Neural cell (in vitro differentiated cells): ENCODE measurements around the gene EMILIN1. TPM values are rescaled to one million over a fixed set of nuclear protein-coding genes. Genes with fewer than 3 reads are reported as not detected.

Experiments
- H2AFZ ChIP-seq: fragments of 200-600, 300-800 bp; sonication (generic), shearing (Covaris generic); 2 replicates; pipeline ENCODE4 v1.6.0; 2014; ENCODE audit warnings: low read depth, mild to moderate bottlenecking, antibody characterized with exemption, low read length, moderate library complexity
- H3F3A ChIP-seq: fragments of 200-600 bp; shearing (Covaris generic); 2 replicates; pipeline ENCODE4 v1.6.1; 2016; ENCODE audit warnings: mild to moderate bottlenecking, moderate library complexity, mixed read lengths, antibody characterized with exemption, low read length; ENCODE audit not compliant: insufficient read depth, poor library complexity, severe bottlenecking
- H3K27ac ChIP-seq: fragments of 200-600, 300-800 bp; sonication (generic), shearing (Covaris generic); 2 replicates; pipeline ENCODE4 v1.5.1; 2014; ENCODE audit warnings: mild to moderate bottlenecking, low read length, moderate library complexity
- H3K27me3 ChIP-seq: fragments of 300-800, 200-600 bp; sonication (generic), shearing (Covaris generic); 2 replicates; pipeline ENCODE4 v1.6.0; 2014; ENCODE audit warnings: mild to moderate bottlenecking, low read depth, low read length, moderate library complexity; ENCODE audit not compliant: insufficient read depth
- H3K36me3 ChIP-seq: fragments of 300-800, 200-600 bp; sonication (generic), shearing (Covaris generic); 2 replicates; pipeline ENCODE4 v1.5.1; 2014; ENCODE audit warnings: mild to moderate bottlenecking, antibody characterized with exemption, low read length, moderate library complexity; ENCODE audit not compliant: insufficient read depth
- H3K4me2 ChIP-seq: fragments of 300-800, 200-600 bp; sonication (generic), shearing (Covaris generic); 2 replicates; pipeline ENCODE4 v1.6.0; 2014; ENCODE audit warnings: mild to moderate bottlenecking, low read length
- H3K4me3 ChIP-seq: fragments of 300-800, 200-600 bp; sonication (generic), shearing (Covaris generic); 2 replicates; pipeline ENCODE4 v1.5.1; 2014; ENCODE audit warnings: mild to moderate bottlenecking, low read length, moderate library complexity
- H3K79me2 ChIP-seq: fragments of 200-600 bp; shearing (Covaris generic); replicated peaks from 2 replicates; pipeline ENCODE4 v1.6.0; 2014; ENCODE audit warnings: mild to moderate bottlenecking, low read length, moderate library complexity; ENCODE audit not compliant: insufficient read depth
- H3K9ac ChIP-seq: fragments of 300-800, 200-600 bp; sonication (generic), shearing (Covaris generic); 2 replicates; pipeline ENCODE4 v1.6.1; 2016; ENCODE audit warnings: mild to moderate bottlenecking, low read length, mixed read lengths
- H3K9me2 ChIP-seq: fragments of 200-600 bp; shearing (Covaris generic); 2 replicates; pipeline ENCODE4 v1.6.1; 2016; ENCODE audit warnings: mild to moderate bottlenecking, low read length, mixed read lengths; ENCODE audit not compliant: insufficient read depth
- H3K9me3 ChIP-seq: fragments of 200-600, 300-800 bp; sonication (generic), shearing (Covaris generic); 2 replicates; pipeline ENCODE4 v1.6.1; 2016; ENCODE audit warnings: mild to moderate bottlenecking, mixed run types, low read length, moderate library complexity, mixed read lengths
- H4K20me1 ChIP-seq: fragments of 200-600 bp; shearing (Covaris generic); 2 replicates; pipeline ENCODE4 v1.6.1; 2016; ENCODE audit warnings: mild to moderate bottlenecking, mixed run types; ENCODE audit not compliant: insufficient read depth
- EP300 ChIP-seq: fragments of 450-650 bp; conservative IDR thresholded peaks from 2 replicates; pipeline ENCODE4 v1.6.1; 2014; ENCODE audit warnings: antibody characterized with exemption, mild to moderate bottlenecking, moderate library complexity; ENCODE audit not compliant: poor library complexity, severe bottlenecking
- EZH2 ChIP-seq: fragments of 200-600, 300-800 bp; shearing (Covaris generic), sonication (generic); IDR thresholded peaks from 2 replicates; pipeline ENCODE4 v1.6.1; 2014; ENCODE audit warnings: antibody characterized with exemption, low read length, borderline replicate concordance, mild to moderate bottlenecking; ENCODE audit not compliant: insufficient read depth, poor library complexity, severe bottlenecking
- MXI1 ChIP-seq: fragments of 450-650 bp; conservative IDR thresholded peaks from 2 replicates; pipeline ENCODE4 v1.6.1; 2014; ENCODE audit warnings: antibody characterized with exemption, mild to moderate bottlenecking; ENCODE audit not compliant: poor library complexity, severe bottlenecking
- POLR2AphosphoS5 ChIP-seq: IDR thresholded peaks from 2 replicates; pipeline ENCODE4 v1.6.1; 2012
- RAD21 ChIP-seq: fragments of 450-650 bp; conservative IDR thresholded peaks from 2 replicates; pipeline ENCODE4 v1.6.1; 2014; ENCODE audit warnings: antibody characterized with exemption, mild to moderate bottlenecking, moderate library complexity
- SMC3 ChIP-seq: fragments of 450-650 bp; conservative IDR thresholded peaks from 2 replicates; pipeline ENCODE4 v1.6.1; 2014; ENCODE audit warnings: antibody characterized with exemption, mild to moderate bottlenecking, moderate library complexity; ENCODE audit not compliant: poor library complexity
- TAF1 ChIP-seq: IDR thresholded peaks from 2 replicates; pipeline ENCODE4 v1.6.1; 2012; ENCODE audit warnings: low read depth
- polyA plus RNA-seq: library from polyadenylated mRNA; depleted of rRNA; stranded (reverse); fragments of >200 nt; gene quantifications from 2 replicates; pipeline ENCODE4 v1.2.3, GENCODE V29; 2014
- TF ChIP-seq, protein P1 (sequence below): fragments of 450-650 bp; IDR thresholded peaks from 2 replicates; pipeline ENCODE4 v1.5.1; 2014; ENCODE audit warnings: antibody characterized with exemption, mild to moderate bottlenecking, moderate library complexity; ENCODE audit not compliant: poor library complexity, severe bottlenecking
- TF ChIP-seq, protein P2 (sequence below): IDR thresholded peaks from 2 replicates; pipeline ENCODE4 v1.6.1; 2012; ENCODE audit warnings: borderline replicate concordance

The EMILIN1 gene
- polyA plus RNA-seq, 1 donor from 2014 or later = 1.3 TPM

GRCh38 chr2:27115519-27115918, 37.1 kb downstream of the EMILIN1 start:
- Histone ChIP-seq H3K4me3 (no peak overlapping the region), H4K20me1 (no peaks in the 10 kb centered on the region), H3K36me3 (no peaks in the 10 kb centered on the region), H3K27me3 (peaks cover 19% of the 10 kb centered on the region), H3K9me2 (no peaks in the 10 kb centered on the region), H3K4me2 (no peak overlapping the region), H3F3A (no peaks in the 10 kb centered on the region), H2AFZ (no peak overlapping the region), H3K9ac (no peak overlapping the region), H3K27ac (no peak overlapping the region), H3K9me3 (no peaks in the 10 kb centered on the region), H3K79me2 (no peaks in the 10 kb centered on the region)
- TF ChIP-seq EP300 (no peak), POLR2AphosphoS5 (no peak), MXI1 (no peak), TAF1 (no peak), SMC3 (no peak), EZH2 (no peak), RAD21 (no peak)
- TF ChIP-seq, protein P1, sequence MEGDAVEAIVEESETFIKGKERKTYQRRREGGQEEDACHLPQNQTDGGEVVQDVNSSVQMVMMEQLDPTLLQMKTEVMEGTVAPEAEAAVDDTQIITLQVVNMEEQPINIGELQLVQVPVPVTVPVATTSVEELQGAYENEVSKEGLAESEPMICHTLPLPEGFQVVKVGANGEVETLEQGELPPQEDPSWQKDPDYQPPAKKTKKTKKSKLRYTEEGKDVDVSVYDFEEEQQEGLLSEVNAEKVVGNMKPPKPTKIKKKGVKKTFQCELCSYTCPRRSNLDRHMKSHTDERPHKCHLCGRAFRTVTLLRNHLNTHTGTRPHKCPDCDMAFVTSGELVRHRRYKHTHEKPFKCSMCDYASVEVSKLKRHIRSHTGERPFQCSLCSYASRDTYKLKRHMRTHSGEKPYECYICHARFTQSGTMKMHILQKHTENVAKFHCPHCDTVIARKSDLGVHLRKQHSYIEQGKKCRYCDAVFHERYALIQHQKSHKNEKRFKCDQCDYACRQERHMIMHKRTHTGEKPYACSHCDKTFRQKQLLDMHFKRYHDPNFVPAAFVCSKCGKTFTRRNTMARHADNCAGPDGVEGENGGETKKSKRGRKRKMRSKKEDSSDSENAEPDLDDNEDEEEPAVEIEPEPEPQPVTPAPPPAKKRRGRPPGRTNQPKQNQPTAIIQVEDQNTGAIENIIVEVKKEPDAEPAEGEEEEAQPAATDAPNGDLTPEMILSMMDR = no peak
- TF ChIP-seq, protein P2, sequence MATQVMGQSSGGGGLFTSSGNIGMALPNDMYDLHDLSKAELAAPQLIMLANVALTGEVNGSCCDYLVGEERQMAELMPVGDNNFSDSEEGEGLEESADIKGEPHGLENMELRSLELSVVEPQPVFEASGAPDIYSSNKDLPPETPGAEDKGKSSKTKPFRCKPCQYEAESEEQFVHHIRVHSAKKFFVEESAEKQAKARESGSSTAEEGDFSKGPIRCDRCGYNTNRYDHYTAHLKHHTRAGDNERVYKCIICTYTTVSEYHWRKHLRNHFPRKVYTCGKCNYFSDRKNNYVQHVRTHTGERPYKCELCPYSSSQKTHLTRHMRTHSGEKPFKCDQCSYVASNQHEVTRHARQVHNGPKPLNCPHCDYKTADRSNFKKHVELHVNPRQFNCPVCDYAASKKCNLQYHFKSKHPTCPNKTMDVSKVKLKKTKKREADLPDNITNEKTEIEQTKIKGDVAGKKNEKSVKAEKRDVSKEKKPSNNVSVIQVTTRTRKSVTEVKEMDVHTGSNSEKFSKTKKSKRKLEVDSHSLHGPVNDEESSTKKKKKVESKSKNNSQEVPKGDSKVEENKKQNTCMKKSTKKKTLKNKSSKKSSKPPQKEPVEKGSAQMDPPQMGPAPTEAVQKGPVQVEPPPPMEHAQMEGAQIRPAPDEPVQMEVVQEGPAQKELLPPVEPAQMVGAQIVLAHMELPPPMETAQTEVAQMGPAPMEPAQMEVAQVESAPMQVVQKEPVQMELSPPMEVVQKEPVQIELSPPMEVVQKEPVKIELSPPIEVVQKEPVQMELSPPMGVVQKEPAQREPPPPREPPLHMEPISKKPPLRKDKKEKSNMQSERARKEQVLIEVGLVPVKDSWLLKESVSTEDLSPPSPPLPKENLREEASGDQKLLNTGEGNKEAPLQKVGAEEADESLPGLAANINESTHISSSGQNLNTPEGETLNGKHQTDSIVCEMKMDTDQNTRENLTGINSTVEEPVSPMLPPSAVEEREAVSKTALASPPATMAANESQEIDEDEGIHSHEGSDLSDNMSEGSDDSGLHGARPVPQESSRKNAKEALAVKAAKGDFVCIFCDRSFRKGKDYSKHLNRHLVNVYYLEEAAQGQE = no peak

GRCh38 chr2:27117995-27118524, 39.6 kb downstream of the EMILIN1 start:
- peak overlapping the region; percentile 60 for H2AFZ ChIP-seq
- H3K27ac ChIP-seq = no peak overlapping the region
- H4K20me1 ChIP-seq = no peaks in the 10 kb centered on the region
- no peaks in the 10 kb centered on the region for H3K79me2 ChIP-seq
- H3K36me3 ChIP-seq = no peaks in the 10 kb centered on the region
- H3K9me2 ChIP-seq = no peaks in the 10 kb centered on the region
- H3K4me2 ChIP-seq = peak overlapping the region; percentile 65
- H3K9me3 ChIP-seq = no peaks in the 10 kb centered on the region
- H3K27me3 ChIP-seq = peaks cover 23% of the 10 kb centered on the region
- peak overlapping the region; percentile 83 for H3K4me3 ChIP-seq
- no peaks in the 10 kb centered on the region for H3F3A ChIP-seq
- peak overlapping the region; percentile 60 for H3K9ac ChIP-seq
- TF ChIP-seq EP300 (no peak), POLR2AphosphoS5 (no peak), EZH2 (no peak), TAF1 (no peak), MXI1 (no peak)
- TF ChIP-seq, protein P1 = no peak
- TF ChIP-seq, protein P2 = no peak
